Keratinocyte (primary cell): ENCODE data around the gene AOPEP. TPM values are rescaled to one million over a fixed set of nuclear protein-coding genes. Genes with fewer than 3 reads are reported as not detected.

Experiments used
- DNase-seq: peaks from one replicate; pipeline ENCODE4 v3.0.0-alpha.2; 2011; ENCODE audit warnings: low read depth, missing footprints, low spot score
- FAIRE-seq: peaks from 2 replicates; lab custom pipeline; 2011; peaks lifted over from hg19 to GRCh38; lab: Jason Lieb, UNC
- H2AFZ ChIP-seq: 2 replicates; pipeline ENCODE4 v1.6.0; 2012; ENCODE audit warnings: low read length, control low read depth, inconsistent platforms; ENCODE audit not compliant: control insufficient read depth
- H3K27ac ChIP-seq: 2 replicates; pipeline ENCODE4 v1.5.1; 2011; ENCODE audit warnings: low read length; ENCODE audit not compliant: control insufficient read depth, insufficient read depth
- H3K27me3 ChIP-seq: 3 replicates; pipeline ENCODE4 v1.6.0; 2011; ENCODE audit warnings: low read length; ENCODE audit not compliant: control insufficient read depth, insufficient read depth; ENCODE audit errors: extremely low read depth
- H3K36me3 ChIP-seq, 2 experiments: 2 replicates in 1 of 2; 3 replicates in 1 of 2; pipeline ENCODE4 v1.5.1; 2011; ENCODE audit warnings: low read length in 2 of 2, mild to moderate bottlenecking in 1 of 2; ENCODE audit not compliant: control insufficient read depth in 2 of 2, insufficient read depth in 2 of 2; ENCODE audit errors: extremely low read depth in 1 of 2
- H3K4me1 ChIP-seq: 3 replicates; pipeline ENCODE4 v1.5.1; 2011; ENCODE audit warnings: low read length; ENCODE audit not compliant: control insufficient read depth, insufficient read depth; ENCODE audit errors: extremely low read depth
- H3K4me2 ChIP-seq: 3 replicates; pipeline ENCODE4 v1.6.0; 2011; ENCODE audit warnings: low read depth, low read length; ENCODE audit not compliant: control insufficient read depth, insufficient read depth; ENCODE audit errors: extremely low read depth
- H3K4me3 ChIP-seq, 3 experiments: fragments of 200-600 bp in 1 of 3; sonication (generic) in 1 of 3; 2 replicates in 2 of 3; 3 replicates in 1 of 3; pipeline ENCODE4 v1.5.1; 2011 to 2016; ENCODE audit warnings: low read length in 3 of 3, mild to moderate bottlenecking in 3 of 3, control low read depth in 2 of 3, inconsistent platforms in 1 of 3, low read depth in 1 of 3, mixed read lengths in 1 of 3, mixed run types in 1 of 3, moderate library complexity in 1 of 3; ENCODE audit not compliant: control insufficient read depth in 2 of 3, insufficient read depth in 2 of 3; ENCODE audit errors: extremely low read depth in 1 of 3
- H3K79me2 ChIP-seq: 2 replicates; pipeline ENCODE4 v1.6.0; 2012; ENCODE audit warnings: low read length; ENCODE audit not compliant: control insufficient read depth, insufficient read depth
- H3K9ac ChIP-seq: 3 replicates; pipeline ENCODE4 v1.6.0; 2011; ENCODE audit warnings: low read length; ENCODE audit not compliant: control insufficient read depth, insufficient read depth; ENCODE audit errors: extremely low read depth
- H3K9me1 ChIP-seq: 3 replicates; pipeline ENCODE4 v1.6.0; 2011; ENCODE audit warnings: low read length; ENCODE audit not compliant: control insufficient read depth, insufficient read depth; ENCODE audit errors: extremely low read depth
- H3K9me3 ChIP-seq: 2 replicates; pipeline ENCODE4 v1.5.1; 2012; ENCODE audit warnings: low read depth, low read length; ENCODE audit not compliant: control insufficient read depth
- H4K20me1 ChIP-seq: 3 replicates; pipeline ENCODE4 v1.6.0; 2011; ENCODE audit warnings: low read length; ENCODE audit not compliant: control insufficient read depth, insufficient read depth; ENCODE audit errors: extremely low read depth
- CTCF ChIP-seq, 3 experiments: IDR thresholded peaks in 1 of 3; conservative IDR thresholded peaks in 1 of 3; optimal IDR thresholded peaks in 1 of 3; 2 replicates in 2 of 3; 3 replicates in 1 of 3; pipeline versions ENCODE3 to v1.5.1; 2011; ENCODE audit warnings: low read length in 3 of 3, mild to moderate bottlenecking in 3 of 3, moderate library complexity in 2 of 3, control low read depth in 1 of 3, inconsistent platforms in 1 of 3; ENCODE audit not compliant: insufficient read depth in 2 of 3; ENCODE audit errors: extremely low read depth in 1 of 3
- EZH2 ChIP-seq: IDR thresholded peaks from one replicate; pipeline ENCODE4 v1.6.1; 2012; ENCODE audit warnings: inconsistent platforms, mild to moderate bottlenecking, low read length, moderate library complexity
- dilution Hi-C: fragments of 300-500 bp; cut with MboI; formaldehyde crosslinking; loops from one replicate; pipeline ENCODE4 v1.7.0; 2020; ENCODE audit warnings: low sequenced_read_pairs; ENCODE audit not compliant: extremely low pct_ligation_motif_present
- polyA plus RNA-seq, 5 experiments: library from polyadenylated mRNA; depleted of rRNA in 3 of 5; stranded (reverse) in 3 of 5; stranded (forward) in 1 of 5; unstranded in 1 of 5; fragments of >200 nt; gene quantifications; 1 replicate in 1 of 5; 2 replicates in 3 of 5; 3 replicates in 1 of 5; pipeline versions ENCODE4 v1.2.1 to v1.2.3, GENCODE V29; 2011 to 2012; ENCODE audit warnings: missing spikeins in 2 of 5, low read depth in 1 of 5, low replicate concordance in 1 of 5

AOPEP gene
- polyA plus RNA-seq, 1 donor (not counting 4 experiments of a cell fraction or from before 2014, with no cell fraction given) = 27.0 TPM

- Histone ChIP-seq H4K20me1 (no peaks in the 10 kb centered on the region), H3K4me1 (peaks cover 45% of the 10 kb centered on the region), H3K79me2 (peaks cover 34% of the 10 kb centered on the region), H3K27ac (peak overlapping the region; percentile 3), H3K9me3 (no peaks in the 10 kb centered on the region), H3K9ac (no peak overlapping the region), H3K27me3 (no peaks in the 10 kb centered on the region), H3K9me1 (no peaks in the 10 kb centered on the region), H3K36me3 (peaks cover 7 to 19% of the 10 kb centered on the region in 2 experiments), H3K4me2 (no peak overlapping the region), H2AFZ (no peak overlapping the region), H3K4me3 (no peak overlapping the region)
- DNase-seq = no peak
- no peak for TF ChIP-seq CTCF (optimal IDR thresholded peaks at IDR 0.05 in 1 of 3, IDR thresholded peaks at IDR 0.05 in 1 of 3, conservative IDR thresholded peaks at IDR 0.05 in 1 of 3; ENCODE audit: extremely low read depth in 1 of 3, insufficient read depth in 2 of 3, low read length in 3 of 3)
- no peak for TF ChIP-seq EZH2
- FAIRE-seq = no peak
- dilution Hi-C loops = no loop called here
Measured at GRCh38 chr9:95040106-95040505, 313.6 kb downstream of the AOPEP start.

- no peaks in the 10 kb centered on the region for H3K9me1 ChIP-seq
- no peak overlapping the region for H3K9ac ChIP-seq
- H4K20me1 ChIP-seq = no peaks in the 10 kb centered on the region
- peaks cover 7 to 19% of the 10 kb centered on the region in 2 experiments for H3K36me3 ChIP-seq
- H3K4me2 ChIP-seq = no peak overlapping the region
- no peaks in the 10 kb centered on the region for H3K27me3 ChIP-seq
- peaks cover 42% of the 10 kb centered on the region for H3K4me1 ChIP-seq
- no peaks in the 10 kb centered on the region for H3K9me3 ChIP-seq
- DNase-seq (no peak), FAIRE-seq (no peak)
- dilution Hi-C loops = no loop called here
- TF ChIP-seq EZH2 = no peak
- TF ChIP-seq CTCF (optimal IDR thresholded peaks at IDR 0.05 in 1 of 3, IDR thresholded peaks at IDR 0.05 in 1 of 3, conservative IDR thresholded peaks at IDR 0.05 in 1 of 3; ENCODE audit: extremely low read depth in 1 of 3, insufficient read depth in 2 of 3, low read length in 3 of 3) = no peak
- peaks cover 56% of the 10 kb centered on the region for H3K79me2 ChIP-seq
- no peak overlapping the region for H3K27ac ChIP-seq
- no peak overlapping the region for H2AFZ ChIP-seq
- H3K4me3 ChIP-seq = no peak overlapping the region
Measured at GRCh38 chr9:95043826-95044225, 317.3 kb downstream of the AOPEP start.
